ENCODE results near the gene TRMT10A.
A peak's percentile ranks its signal among the peaks of the same experiment; 100 is the strongest.
"Not testable (repeated sequence)": the region's sequence is repeated elsewhere in the genome, so short reads cannot be mapped to it uniquely, and the experiment has no call there.

TRMT10A gene

DNA sequence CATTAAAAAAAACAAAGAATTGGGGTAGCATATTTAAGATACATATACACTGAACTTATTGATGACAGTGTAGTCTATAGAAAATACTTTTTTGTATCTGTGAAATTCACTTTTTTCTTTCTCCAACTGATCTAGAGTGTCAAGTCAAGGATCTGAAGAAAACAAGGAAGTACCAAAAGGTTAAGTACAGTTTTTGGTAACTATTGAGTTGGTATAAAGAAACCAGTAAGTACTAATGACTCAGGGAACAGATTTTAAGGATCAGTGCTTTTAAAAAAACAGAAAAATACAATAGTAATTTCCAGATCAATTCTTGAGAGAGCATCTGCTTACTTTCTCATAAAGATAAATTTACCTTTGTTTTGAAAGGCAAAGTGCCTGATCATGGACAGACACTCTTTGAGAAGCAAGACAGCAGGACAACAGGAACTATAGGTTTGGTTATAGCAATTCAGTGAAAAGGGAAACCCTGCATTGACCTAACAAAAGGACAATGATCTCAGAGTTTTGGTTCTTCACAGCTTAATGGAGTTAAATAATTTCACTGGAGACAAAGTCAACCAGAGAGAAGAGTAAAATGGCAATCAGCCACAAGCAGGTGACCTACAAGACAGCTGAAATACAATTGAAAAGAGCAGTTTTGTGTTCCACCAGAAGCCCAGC, 23.4 kb downstream of the TRMT10A start:
- no peak for DNase-seq

DNA sequence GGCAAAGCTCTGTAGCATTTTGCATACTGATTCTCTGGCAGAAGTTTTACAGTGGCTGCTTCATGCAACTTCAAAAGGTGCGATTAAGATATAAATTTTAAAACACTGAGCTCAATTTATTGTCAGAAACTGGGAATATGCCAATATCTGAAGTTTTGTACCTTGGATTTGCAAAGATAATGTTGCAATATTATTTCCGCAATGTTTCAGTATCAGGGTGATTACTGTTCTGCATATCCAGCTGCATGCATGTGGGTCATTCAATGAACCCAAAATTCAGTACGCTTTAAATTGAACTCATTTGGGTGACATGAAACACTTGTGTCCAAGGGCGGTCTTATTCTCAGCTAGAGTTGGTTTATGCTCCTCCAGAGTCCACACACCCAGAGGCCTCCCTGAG, 26.2 kb downstream of the TRMT10A start:
- no peak for DNase-seq

DNA sequence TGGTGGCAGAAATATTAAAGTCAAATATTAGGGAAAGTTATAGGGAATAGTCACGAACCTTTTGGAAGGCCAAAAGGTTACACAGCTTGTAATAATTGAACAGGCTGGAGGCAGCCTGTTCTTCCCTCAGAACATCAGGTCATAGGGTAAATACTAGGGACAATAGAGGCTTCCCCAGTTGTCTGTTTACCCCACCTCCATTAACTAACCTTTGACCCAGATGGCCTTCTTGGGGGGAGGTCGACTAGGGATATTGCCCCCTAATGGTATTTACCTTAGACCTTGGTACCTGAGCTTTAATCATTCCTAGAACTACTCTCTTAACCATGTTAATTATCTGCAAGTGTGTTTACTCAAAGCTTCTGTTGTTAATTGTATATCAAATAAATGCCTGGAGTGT, 27.0 kb downstream of the TRMT10A start:
- no peak for DNase-seq

DNA sequence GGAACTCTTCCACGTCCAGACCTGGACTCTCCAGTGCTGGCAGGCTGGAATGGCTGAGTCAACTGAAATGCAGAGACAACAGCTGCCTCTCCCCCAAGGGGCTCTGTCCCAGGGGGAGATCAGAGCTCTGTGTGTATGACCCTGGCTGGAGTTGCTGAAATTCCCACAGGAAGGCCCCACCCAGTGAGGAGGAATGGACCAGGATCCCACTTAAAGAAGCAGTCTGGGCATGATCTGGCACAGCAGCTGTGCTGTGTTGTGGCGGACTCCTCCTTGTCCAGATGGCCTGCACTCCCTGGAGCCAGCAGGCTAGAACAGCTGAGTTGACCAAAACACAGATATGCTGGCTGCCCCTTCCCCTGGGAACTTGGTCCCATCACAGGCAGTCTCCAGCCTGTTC, 27.6 kb downstream of the TRMT10A start:
- no peak for DNase-seq

DNA sequence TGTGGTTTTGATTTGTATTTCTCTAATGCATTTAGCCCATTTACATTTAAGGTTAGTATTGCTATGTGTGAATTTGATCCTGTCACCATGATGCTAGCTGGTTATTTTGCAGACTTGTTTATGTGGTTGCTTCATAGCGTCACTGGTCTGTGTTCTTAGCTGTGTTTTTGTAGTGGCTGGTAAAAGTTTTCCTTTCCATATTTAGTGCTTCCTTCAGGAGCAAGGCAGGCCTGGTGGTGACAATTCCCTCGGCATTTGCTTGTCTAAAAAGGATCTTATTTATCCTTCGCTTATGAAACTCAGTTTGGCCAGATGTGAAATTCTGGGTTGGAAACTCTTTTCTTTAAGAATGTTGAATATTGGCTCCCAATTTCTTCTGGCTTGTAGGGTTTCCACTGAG, 29.1 kb downstream of the TRMT10A start:
- not testable (repeated sequence) for DNase-seq

DNA sequence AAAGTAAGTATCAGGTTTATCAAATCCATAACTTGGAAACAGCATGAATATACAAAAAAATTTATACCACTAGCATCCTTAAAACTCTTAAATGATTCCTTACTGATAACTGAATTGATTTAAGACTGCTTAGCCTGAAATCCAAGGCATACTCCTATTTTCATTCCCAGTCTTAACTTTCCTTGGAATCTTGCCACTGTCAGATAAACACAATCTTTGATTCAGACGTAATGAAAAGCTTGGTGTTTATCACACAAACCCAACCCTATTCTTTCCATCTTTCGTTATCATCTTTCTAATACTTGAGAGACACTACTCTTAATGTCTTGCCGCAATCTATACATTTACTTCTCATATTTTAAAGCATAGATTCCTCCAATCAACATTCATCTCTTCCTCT, 33.9 kb downstream of the TRMT10A start:
- no peak for DNase-seq

DNA sequence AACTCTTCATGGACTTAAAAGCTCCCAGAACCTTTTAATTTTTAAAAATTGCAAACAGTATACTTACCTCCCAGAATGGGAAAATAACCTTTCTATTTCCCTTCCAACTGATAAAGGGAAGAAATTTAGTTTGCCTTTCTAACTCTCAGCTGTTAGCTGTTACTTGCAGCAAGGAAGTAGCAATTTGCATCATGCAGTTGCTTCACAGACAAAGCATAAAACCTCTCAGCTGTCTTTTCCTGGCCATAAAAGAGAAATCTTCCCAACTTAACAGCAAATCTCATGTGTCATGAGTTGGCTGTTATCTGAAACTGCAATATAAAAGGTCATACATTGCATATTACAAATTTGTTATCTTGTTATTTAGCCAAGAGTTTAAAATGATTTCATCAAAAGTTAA, 34.6 kb downstream of the TRMT10A start:
- DNase-seq = no peak

DNA sequence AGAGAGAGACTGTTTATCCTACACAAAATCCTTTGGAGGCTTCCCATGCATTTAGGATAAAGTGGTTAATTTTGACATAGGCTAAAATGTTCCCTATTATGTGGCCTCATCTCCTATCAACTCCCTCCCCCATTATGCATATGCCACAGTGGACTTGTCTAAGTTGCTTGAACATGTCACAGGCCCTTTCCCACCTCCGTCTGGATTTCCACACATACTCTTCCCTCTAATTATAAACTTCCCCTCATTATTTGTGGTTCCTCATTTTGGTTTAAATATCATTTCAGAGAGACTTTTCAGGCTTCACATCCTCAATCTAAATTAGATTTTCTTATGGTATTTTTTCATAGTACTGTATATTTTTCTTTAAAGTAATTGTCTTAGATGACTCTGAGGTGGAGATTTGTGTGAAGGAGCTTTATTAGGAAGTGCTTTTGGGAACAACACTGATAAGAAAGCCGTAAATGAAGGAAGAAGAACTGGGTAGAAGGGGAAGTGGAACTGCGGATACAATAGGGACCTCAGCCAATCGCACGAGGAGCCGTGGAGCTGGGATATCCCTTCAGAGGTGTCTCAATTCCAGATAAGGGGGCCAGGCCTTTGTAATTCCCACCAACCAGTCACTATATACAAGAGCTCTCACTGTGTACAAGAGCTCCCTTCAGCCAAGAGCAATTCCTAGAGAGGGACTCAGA, 45.1 kb downstream of the TRMT10A start:
- no peak for DNase-seq

DNA sequence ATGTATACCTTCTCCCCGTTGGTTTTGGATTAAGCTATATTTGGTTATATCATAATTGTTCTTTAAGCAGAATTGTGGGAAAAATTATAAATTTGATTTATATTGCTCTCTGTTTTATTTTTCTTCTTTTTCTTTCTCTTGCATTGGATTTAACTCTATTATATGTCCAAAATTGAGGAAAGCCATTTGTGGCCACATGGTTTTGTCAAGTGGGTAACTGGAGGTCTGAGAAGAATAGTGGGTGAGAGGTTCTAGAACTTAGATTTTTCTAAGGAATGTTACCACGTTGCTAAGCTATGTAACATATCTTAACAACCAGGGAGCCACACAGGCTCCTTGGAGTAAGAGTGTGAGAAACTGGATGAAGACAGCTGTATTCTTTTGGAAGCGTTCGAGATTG, 53.1 kb downstream of the TRMT10A start, which contains the start of gene C4orf17:
Gene C4orf17, plus strand, starts transcription at position 301 of the 400 bp plus-strand sequence. CDS start 2,061 bp downstream, outside the sequence.
- no peak for DNase-seq

DNA sequence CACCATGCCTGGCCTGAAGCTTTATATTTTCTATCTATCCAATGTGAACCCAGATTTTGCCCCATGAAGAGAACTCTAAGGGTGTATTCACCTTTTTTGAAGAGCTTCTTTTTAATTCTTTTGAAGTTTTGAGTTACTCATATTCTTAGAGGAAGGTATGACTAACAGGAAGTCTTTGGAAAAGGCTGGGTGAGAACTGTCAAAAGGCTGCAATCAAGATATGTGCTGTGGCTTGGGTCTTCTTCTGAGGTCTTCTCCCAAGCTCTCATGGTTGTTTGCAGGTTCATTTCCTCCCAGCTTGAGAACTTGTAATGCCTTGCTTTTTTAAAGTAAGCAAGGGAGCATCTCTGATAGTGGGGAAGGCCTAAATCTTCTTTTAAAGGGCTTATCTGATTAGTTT, 56.1 kb downstream of the TRMT10A start:
- DNase-seq = peak in 1 of 2 donors; percentile 21

DNA sequence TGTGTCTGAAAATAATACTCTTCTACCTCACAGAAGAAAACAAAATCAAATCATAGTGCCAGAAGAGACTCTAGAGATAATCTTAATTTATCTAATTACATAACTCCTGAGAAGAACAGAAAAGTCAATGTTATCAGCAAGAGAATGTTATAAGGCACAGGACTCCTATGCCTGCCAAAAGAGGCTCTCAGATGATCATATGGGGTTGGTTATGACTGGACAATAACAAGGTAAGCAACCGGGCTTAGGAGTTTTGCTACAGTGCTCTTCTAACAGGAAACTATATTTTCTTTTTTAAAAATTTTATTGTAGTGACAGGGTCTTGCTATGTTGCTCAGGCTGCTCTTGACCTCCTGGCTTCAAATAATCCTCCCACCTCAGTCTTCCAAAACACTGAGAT, 56.5 kb downstream of the TRMT10A start:
- no peak for DNase-seq

DNA sequence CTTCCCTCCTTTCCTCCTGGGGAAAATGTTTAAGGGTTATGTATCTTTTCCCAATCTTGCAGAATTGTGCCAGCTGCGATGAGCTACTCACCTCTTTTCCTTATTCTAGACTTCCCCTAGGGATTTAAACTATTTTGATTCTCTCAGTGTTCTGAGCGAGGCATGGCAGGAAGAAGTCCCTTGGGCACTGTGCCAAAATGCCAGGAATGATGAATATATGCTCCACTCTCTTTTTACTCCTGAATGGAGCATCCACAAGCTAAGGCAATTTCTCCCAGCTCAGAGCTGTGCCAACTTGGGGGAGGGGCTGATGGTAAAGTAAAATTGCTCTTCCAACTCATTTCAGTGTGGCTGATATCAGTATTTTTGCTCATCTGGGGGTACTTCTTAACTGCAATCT, 57.1 kb downstream of the TRMT10A start:
- no peak for DNase-seq

DNA sequence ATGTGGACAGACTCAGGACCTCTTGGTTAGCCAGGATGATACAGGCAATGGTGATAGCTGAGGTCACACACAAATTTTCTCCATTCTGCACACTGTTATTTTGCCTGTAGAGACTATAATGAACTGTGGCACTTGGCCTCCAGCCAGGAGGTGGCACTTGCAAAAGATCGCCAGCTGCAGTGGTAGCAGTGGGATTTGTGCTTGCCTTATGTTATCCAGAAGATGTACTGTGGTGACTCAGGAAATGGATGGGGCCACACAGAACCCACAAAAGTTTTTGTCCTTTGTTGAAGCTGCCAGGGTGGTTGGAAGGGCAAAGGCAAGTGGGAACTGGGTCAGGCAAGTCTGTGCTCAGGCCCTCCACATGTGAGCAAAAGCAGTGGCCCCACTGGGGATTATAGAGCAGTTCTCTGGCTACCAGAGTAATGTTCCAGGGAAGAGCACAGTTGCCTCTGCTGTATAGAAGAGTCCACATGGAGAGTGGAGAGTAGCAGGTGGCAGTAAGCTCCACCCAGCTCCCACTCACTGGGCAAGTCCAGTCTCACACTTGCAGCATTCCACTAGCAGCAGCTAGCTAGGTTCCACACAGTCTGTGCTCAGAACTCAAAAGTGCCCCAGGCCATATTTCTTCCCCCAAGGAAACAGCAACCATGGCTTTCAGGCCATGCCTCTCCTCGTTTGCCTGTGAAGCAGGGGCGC, 58.9 kb downstream of the TRMT10A start:
- DNase-seq = no peak

All from CD4-positive, alpha-beta T cell treated with Interferon alpha-2 for 1 hour (primary cell).